ENCODE results near the gene PBOV1.
"Not testable (repeated sequence)": the region's sequence is repeated elsewhere in the genome, so short reads cannot be mapped to it uniquely, and the experiment has no call there.

Gene PBOV1

DNA sequence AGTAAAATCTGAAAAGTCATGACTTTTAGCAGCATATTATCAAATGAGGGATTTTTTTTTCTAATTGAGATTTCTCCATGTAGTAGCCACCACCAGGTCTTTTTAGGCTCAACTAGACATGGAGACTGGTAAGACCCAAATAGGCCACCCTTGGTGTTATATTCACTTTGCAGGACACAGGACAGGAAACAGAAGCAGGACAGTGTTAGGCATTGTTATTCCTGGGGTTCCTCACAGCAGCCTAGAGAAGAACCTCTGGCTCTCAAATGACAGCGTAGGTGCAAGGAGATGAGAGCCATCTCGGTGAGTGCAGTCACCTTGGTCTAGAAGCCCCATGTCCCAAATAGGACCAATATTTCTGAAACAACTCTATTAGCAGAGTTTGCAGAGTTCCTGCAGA is 19.2 kb upstream of the PBOV1 start:
- no peak for DNase-seq

DNA sequence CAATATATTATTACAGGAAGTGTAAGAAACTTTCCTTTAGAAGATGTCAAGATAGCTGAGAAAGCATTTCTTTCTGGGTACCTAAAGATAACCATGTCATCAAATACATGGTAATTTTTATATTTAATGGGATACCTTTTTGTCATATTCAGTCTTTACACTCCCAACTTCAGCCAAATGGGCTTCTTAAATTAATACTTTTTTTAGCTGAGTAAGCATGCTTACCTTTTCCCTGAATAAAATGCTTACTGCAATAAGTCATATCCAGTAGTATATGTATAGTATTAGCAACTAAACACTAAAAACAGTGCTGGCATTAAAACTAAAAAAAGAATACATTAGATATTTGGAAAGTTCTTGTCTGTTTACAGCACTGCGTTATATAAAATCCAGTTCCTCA is 17.4 kb upstream of the PBOV1 start:
- DNase-seq = no peak

DNA sequence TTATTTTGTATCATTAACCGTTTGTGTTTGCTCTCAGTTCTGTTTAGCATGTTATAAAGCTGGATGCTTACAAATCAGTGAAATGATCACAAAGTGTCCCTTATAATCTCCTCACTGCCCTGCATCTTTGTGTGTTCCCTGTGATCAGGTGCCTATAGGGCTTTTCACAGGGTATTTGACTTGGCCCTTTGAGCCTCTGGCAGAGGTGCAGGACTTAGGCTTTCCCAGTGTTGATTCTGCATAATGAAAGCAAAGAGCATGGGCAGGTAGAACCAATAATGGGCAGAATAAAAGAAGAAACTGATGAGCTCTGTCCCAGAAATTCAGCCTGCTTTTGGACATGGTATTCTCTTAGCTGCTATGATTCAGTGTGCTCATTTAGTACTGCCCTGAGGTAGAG is 16.9 kb upstream of the PBOV1 start:
- no peak for DNase-seq

DNA sequence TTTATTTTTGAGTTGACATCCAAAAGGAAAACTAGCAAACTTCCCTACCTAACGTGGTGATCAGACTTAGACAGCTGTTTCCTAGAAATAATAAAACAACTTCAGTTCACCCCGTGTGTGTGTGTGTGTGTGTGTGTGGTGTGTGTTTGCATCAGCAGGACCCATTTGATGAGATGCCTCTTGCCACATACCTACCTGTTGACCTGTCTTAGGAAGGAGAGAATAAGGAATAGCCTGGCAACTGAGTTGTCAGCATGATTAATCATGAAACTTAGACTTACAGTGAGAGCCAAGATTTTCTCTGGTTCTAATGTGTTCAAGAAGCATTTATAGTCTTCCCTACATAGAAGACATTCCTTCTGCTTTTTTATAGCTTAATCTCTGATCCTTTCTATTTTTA is 16.1 kb upstream of the PBOV1 start:
- DNase-seq = no peak

DNA sequence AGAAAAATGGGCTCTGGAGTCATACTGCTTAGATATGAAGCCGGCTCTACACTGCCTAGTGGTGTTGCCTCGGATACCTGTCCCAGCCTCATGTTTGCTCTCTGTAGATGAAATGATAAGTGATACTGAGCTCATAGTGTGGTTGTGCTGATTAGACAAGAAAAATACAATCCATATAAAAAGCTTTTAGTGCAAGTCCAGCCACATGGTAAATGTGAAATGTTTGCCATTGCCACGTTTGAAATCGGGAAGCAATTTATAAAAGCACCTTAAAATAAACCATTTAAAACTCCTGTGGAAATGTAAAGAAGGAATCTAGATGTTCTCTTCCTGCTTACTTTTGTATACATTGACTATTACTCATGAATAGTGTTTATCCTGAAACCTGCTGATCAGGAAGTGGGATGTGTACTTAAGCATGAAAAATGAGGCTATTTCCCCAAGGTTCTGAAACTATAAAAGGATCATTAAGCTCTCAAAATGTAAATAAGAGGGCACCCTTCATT is 13.1 kb upstream of the PBOV1 start:
- no peak for DNase-seq

DNA sequence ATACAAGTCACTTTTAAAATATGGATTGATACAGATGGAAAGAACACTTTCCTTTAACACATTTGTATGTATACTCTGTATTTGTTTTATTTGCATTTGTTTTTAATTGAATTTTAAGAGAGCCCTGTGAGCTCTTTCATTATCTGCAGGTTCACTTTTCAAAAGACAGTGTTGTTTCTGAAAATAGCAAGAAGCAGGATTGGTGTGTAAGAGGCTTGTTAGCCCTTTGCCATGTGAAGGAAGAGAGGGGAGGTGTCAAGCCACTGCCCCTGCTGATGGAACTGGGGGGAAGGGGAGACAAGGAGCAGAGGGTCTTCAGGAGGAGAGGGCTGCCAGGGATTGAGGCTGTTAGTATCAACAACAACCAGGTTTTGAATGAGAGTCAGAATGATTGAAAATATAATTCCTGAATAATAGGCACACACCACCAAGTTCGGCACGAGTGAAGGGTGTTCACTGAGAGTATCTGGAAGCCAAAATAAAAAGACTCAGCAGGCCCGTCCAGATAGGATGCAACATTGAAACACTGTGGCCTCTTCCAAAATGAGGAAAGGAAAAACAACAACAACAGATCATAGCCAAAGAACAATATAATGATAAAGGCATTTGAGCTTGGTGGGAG is 12.6 kb upstream of the PBOV1 start:
- DNase-seq = no peak

DNA sequence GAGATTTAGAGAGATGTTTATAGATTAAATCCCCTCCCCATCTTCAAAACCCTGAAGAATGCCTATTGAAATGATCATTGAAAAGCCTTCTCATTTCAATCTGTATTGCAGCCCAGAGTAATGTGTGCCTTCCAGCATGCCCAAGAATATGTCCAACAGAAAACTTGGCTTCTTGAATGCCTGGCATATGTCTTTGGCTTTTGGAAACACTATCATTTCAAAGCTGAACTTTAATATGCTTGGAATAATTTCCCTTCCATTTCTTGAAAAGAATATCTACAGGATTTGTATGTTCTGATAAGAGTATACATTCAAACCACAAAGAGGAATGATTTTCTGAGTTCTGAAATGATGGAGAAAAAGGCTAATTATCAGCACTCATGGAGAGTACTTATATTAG is 11.9 kb upstream of the PBOV1 start:
- DNase-seq = no peak

DNA sequence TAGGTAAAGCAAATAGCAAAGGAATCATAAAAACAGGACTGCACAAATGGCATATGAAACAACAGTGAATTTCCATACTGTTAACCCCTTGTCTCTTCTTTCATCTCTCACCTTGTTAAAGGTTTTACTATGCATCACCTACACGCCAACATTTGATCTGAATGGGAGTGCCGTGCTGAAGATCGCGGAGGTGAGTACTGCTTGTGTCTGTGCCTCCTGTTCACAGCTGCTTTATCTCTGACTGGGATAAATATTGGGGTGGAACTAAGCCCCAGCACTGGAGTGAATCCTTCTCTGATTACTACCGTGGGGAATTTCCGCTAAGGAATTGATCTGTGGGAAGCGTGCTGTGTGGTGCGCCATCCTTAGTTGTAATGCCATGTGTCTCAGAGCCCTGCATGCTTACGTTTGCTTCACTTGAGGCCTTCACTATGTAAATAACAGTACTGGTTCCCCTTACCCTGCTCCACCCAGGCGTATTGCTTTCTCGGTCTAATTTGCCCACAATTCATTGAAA is 11.4 kb upstream of the PBOV1 start:
- DNase-seq = no peak

DNA sequence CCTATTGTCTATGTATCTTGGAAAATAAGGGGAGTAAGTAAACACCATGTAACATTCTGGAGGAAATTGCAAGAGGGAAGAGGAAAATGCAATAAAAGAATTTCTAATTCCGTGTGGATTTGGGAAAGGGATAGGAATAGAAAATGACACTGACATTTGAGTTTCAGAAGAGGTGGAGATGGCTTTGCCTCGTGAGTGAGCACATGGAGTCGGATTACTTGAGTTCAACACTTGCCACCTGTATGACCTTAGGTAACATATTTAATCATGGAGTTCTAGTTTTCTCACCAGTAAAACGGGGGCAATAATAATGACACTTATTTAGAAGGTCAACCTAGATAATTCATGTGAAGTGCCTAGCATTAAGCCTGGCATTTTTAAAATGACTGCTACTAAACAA is 10.8 kb upstream of the PBOV1 start:
- no peak for DNase-seq

DNA sequence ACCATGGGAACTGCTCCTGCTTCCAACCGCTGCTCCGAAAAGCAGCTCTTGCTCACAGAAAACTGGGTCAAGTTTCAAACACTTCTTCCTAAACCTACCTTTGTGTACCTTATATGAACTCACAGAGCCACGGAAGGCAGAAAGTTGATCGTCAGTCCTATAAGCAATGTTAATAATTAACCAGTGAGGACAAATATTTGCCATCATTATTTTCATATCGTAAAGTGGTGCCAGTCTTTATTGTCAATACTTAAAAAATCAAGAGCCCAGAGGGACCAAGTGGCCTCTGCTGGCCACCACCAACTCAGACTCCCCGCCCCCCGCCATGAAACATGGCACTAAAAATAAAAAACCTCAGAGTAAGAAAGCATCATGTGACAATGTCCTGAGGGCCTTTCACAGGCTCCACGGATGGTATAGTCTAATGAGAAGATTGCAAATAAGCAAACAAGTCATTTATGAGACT is 9.1 kb upstream of the PBOV1 start:
- DNase-seq = no peak

DNA sequence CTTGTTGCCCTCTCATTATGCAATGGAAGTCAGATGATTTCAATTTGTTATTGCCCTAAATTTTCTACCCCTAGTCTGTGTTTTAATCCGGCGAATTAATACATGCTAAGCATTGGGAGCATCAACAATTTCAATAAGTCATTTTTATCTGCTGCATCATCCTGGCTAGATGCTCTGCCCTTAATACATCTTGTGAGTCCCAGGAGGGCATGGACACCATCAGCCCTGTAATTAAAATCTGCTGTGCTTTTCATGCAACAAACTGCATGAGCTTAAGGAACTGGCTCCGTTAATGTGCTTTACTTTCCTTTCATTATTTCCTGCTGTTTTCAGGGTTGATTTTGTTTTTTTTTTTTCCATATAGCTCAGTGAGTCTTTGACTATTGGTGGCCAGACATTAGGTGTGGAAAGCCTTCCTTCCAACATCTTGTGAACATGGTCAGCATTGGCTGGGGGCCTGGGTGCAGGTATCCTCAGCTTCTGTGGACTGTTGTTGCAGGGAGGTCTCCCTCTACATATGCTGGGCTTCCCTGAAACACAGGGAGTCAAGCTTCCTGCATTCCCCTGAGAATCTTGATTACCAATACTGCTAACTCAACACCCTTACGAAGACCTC is 8.5 kb upstream of the PBOV1 start:
- DNase-seq = no peak

DNA sequence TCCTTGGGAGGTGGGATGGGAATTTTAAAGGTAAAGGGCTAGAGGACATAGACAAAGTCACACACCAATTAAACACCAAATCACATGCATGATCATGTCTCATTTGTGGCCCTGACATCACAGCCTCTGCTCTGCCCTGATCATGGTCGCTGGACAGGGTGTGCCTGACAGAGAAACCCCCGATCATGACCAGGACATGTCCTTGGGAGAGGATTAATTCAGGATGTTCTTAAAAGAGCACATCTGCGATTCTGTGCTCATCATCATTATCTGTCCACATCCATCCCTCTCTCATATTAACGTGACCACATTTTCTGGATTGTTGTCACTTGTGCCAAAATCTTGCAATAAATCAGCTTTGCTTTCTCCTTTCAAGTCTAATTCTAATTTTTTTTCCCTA is 7.7 kb upstream of the PBOV1 start:
- DNase-seq = no peak

DNA sequence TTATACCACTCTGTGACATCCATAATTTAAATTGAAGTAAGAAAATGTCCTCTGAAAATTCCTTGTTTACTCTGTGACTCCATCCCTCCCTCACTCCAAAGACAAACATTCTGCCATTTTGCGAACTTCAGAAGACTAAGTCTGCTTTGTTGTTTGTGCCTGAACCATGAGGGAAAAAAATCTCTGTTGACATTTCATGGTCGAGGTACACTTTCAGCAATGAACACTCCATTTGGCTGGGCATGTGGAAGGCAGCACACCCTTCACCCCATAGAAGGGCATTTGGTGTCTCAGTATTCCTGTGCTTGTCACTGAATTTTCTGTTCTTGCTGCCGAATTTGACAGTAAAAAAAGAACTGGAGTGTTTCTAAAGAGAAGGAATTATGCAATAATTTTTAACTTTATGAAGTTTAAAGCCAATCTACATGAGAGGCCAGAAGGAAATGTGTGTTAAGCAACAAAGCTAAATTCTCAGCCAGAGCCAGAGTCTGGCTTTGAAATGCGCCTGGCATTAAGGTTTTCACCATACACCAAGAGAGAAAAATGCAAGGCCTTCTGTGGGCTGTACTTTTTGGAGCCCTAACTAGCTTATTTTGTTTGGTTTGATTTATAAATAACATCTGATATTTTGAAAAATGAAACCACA is 4.7 kb upstream of the PBOV1 start:
- no peak for DNase-seq

DNA sequence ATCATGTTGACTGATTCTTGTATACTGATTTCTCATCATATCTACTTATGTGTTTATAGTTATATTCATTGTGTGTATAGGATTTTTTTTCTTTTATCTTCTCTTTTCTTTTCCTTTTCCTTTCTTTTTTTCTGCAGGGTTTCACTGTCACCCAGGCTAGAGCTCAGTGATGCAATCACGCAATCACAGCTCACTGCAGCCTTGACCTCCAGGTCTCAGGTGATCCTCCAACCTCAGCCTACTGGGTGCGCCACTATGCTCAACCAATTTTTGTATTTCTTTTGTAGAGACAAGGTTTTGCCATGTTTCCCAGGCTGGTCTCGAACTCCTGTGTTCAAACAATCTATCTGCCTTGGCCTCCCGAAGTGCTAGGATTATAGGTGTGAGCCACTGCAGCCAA is 1.6 kb upstream of the PBOV1 start:
- no peak for DNase-seq

DNA sequence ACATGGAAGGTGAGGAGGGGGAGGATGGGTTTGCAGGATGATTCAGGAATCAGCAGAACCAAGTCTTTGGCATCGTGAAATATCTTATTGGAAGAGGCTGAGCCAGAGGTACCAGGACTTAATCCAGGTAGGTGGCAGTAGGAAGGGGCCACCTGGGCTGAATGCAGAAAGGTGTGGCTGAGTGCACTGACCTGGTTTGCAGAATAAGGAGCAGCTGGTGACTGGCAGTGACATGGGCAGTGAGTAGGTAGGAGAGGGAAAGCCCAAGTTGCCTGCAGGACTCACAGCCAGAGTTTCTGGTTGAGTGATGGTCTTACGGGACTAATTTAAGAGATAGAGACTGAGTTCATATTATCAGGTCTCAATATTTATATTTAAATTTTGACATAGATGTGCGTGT is 1.1 kb upstream of the PBOV1 start:
- DNase-seq = no peak

DNA sequence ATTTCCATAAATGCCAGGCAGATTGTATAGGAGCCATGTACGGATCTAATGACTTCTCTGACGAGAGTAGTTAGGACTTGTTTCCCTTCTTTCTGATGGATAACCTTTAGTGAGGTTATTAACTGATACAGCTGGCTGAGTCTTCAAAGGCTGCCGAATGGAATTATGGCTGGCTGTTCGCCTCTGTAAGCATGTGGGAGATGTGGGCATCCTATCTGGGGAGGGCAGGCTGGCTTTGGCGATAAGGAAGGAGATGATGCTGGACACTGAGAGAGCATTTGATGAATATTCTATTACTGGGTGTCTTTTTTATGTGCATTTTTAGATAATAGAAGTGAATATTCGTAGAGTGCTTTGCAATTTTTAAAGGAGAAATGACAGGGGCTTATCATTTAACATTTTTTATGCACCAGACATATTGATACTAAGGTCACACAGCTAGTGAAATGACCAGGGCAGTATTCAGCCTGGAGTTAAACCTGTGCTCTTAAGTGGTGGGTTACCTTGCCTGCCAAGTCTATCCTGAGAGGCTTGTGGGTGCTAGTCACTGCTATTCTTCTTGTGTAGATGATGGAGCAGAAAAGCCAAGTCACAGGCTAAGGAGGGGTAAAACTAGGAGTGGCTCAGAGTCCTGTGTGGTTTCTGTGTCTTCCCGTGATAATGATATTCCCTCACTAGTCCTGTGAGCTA is 3.1 kb downstream of the PBOV1 start:
- DNase-seq = no peak

DNA sequence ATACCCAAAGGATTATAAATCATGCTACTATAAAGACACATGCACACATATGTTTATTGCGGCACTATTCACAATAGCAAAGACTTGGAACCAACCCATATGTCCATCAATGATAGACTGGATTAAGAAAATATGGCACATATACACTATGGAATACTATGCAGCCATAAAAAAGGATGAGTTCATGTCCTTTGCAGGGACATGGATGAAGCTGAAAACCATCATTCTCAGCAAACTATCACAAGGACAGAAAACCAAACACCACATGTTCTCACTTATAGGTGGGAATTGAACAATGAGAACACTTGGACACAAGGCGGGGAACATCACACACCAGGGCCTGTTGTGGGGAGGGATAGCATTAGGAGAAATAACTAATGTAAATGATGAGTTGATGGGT is 5.8 kb downstream of the PBOV1 start:
- not testable (repeated sequence) for DNase-seq

DNA sequence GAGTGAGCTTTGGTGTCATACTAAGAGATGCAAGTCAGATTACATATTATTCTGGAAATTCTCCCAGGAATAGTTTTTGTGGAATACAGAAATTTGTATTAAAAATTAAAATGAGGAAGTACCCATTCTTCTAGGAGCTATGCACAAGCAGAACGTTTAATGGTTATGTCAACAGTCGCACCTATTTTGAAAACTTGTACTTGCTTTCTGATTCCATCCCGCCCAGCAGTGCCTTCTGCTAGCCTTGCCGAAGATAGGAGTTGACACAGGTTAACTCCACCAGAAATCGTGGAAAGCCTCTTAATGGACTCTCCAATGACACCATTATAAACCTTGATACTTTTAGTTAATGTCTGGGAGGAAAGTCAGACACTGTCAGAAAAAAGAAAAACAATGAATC is 6.7 kb downstream of the PBOV1 start:
- DNase-seq = no peak

DNA sequence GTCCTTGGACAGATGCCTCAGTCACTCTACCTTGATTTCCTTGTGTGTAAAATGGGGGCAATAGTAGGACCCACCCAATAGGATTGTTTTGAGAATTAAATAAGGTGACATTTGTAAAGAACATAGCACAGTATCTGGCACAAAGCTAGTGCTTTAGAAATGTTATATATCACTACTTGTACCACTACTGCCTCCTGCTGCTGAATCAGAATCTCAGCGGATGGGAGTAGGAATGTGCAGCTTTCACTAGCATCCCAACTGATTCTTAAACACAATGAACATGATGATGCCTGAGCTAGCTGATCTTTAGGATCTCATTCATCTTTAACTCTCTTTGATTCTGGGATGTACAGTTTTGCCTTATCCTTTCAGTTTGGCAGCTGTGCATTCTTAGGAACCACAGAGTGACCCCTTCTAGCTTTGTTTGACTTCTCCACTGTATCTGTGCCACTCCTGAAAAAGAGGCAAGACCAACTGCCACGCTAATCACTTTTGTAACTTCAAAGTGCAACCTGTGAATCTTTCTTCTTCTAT is 7.2 kb downstream of the PBOV1 start:
- no peak for DNase-seq

DNA sequence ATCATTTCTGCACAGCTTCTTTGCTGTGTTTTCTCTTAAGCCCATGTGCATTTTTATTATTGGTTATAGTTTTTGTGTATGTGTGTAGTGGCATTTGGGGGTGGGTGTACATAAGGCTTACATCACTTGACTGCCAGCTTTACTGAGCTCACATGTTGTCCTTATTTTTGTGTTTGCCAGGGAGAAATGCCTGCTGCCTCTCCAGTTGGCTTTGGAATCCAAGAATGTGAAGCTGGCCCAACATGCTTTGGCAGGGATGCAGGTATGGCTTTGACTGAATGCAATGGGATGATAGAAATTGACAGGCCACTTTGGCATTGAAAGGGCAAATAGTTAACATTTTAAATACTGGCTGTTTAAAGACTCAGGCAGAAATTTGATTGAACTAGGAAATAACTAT is 11.4 kb downstream of the PBOV1 start:
- no peak for DNase-seq

DNA sequence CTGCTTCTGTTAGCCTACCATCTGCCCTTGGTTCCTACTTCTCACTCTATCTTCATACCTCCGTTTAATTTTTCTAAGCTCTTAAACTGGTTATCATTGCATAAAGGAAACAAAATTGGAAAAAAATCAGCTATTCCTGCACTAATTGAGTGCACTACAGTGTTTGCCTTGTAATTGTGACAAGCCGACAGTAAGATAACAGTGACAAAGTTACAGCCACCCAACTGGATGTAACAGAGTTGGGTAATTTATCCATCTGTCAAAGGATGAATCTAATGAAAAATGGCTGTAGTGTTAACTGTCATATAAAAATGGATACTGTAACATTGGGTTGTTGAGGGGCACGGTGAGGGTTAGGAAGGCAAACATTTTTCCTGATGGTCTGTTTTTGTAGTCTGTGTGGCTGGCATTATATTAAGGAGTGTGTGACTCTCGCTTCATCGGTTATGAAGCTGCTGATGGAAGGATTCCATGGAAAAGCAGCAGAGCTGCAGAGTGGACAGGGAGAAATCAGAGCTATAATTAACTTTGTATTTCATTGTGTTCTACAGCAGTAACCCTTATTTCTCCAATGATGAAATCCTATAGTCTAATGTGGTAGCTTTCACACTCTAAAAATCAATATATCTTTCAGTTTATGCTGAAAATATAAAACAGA is 12.7 kb downstream of the PBOV1 start:
- no peak for DNase-seq

DNA sequence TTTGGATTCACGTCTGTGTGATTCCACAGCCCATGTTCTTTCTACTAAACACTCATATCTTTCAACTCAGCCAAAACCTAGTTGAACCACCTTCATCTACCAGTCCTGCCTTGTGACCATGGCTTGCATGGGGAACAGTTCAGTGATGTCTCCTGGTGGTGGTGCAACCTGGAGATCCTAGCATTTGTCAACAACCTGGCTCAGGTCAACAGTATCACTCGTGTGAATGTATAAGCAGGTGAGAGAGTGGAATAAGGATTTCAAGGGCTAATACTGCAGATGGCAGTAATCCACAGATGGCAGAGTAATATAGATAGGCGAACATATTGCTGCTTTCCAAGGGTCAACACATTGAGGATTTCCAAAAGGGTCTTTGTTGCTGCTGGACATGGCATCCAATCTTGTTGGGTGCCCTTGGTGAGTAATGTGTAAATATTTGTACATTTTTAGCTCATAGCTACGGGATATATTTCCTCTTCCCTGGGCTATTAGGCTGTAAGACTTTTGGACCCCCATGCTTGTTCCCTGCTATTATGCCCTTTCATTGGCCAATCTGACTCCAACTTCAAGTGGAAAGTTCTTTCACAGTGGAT is 13.4 kb downstream of the PBOV1 start:
- DNase-seq = no peak

All from retina (tissue), 1 donor.